Neural cell (in vitro differentiated cells): ENCODE data around the gene SMIM7.

Experiments used
- CTCF ChIP-seq: fragments of 450-650 bp; IDR thresholded peaks from 2 replicates; pipeline ENCODE4 v1.5.1; 2014; ENCODE audit warnings: antibody characterized with exemption, mild to moderate bottlenecking, moderate library complexity; ENCODE audit not compliant: poor library complexity, severe bottlenecking
- EP300 ChIP-seq: fragments of 450-650 bp; conservative IDR thresholded peaks from 2 replicates; pipeline ENCODE4 v1.6.1; 2014; ENCODE audit warnings: antibody characterized with exemption, mild to moderate bottlenecking, moderate library complexity; ENCODE audit not compliant: poor library complexity, severe bottlenecking
- EZH2 ChIP-seq: fragments of 200-600, 300-800 bp; shearing (Covaris generic), sonication (generic); IDR thresholded peaks from 2 replicates; pipeline ENCODE4 v1.6.1; 2014; ENCODE audit warnings: antibody characterized with exemption, low read length, borderline replicate concordance, mild to moderate bottlenecking; ENCODE audit not compliant: insufficient read depth, poor library complexity, severe bottlenecking
- MXI1 ChIP-seq: fragments of 450-650 bp; conservative IDR thresholded peaks from 2 replicates; pipeline ENCODE4 v1.6.1; 2014; ENCODE audit warnings: antibody characterized with exemption, mild to moderate bottlenecking; ENCODE audit not compliant: poor library complexity, severe bottlenecking
- POLR2AphosphoS5 ChIP-seq: IDR thresholded peaks from 2 replicates; pipeline ENCODE4 v1.6.1; 2012
- REST ChIP-seq: IDR thresholded peaks from 2 replicates; pipeline ENCODE4 v1.6.1; 2012; ENCODE audit warnings: borderline replicate concordance
- TAF1 ChIP-seq: IDR thresholded peaks from 2 replicates; pipeline ENCODE4 v1.6.1; 2012; ENCODE audit warnings: low read depth

GRCh38 chr19:16596399-16596798 lies 63.5 kb downstream of the SMIM7 start:
- TF ChIP-seq CTCF = no peak
- TF ChIP-seq EP300 = no peak
- TF ChIP-seq EZH2 = no peak
- no peak for TF ChIP-seq TAF1
- no peak for TF ChIP-seq REST
- no peak for TF ChIP-seq POLR2AphosphoS5
- TF ChIP-seq MXI1 = no peak
